IPS-18c (cell line): ENCODE results near the gene SFMBT2.
"Not testable (repeated sequence)": the region's sequence is repeated elsewhere in the genome, so short reads cannot be mapped to it uniquely, and the experiment has no call there.

Experiments
- H3K4me3 ChIP-seq: 2 replicates; pipeline ENCODE4 v1.7.0; 2013; ENCODE audit warnings: low read depth, mild to moderate bottlenecking, low read length, moderate library complexity; ENCODE audit not compliant: insufficient read depth
- H3K9me3 ChIP-seq: one replicate; pipeline ENCODE4 v1.6.1; 2013; ENCODE audit warnings: mild to moderate bottlenecking, low read length, moderate library complexity; ENCODE audit not compliant: control insufficient read depth, insufficient read depth

Gene SFMBT2

DNA sequence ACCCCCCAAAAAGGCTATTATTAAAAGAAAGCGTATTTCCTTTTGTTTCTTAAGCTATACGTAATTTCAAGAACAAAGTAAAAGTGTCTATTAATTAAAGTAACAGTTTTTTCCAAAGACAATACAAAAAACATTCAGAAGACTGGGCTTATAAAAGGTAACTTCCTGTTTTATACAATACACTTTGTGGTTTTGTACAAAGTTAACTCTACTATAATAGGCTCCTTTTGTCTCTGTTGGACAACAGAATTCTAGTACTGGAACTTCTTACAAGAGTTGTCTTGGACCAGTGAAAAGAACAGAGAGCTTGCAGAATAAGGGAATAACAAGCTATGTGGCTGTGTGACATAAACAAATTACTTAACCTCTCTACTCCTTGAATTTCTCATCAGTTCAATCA is 21.5 kb downstream of the SFMBT2 start:
- Histone ChIP-seq H3K9me3 (no peaks in the 10 kb centered on the region), H3K4me3 (no peak overlapping the region)

DNA sequence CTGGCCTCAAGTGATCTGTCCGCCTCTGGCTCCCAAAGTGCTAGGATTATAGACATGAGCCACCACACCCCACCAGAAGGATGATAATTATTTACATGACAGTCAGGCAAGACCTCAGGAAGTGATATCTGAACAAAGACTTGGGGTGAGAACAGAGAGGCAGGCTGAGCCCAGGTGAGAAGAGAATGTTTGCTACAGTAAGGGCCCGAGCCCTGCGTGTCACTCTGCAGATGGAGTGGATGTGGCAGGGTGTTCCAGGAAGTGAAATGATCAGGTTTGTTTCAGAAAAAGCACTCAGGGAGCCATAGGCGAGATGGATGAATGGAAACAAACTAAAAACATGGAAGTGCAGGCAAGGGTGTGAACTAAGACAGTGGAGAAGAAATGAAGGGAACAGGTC is 22.2 kb downstream of the SFMBT2 start:
- no peak overlapping the region for H3K4me3 ChIP-seq

DNA sequence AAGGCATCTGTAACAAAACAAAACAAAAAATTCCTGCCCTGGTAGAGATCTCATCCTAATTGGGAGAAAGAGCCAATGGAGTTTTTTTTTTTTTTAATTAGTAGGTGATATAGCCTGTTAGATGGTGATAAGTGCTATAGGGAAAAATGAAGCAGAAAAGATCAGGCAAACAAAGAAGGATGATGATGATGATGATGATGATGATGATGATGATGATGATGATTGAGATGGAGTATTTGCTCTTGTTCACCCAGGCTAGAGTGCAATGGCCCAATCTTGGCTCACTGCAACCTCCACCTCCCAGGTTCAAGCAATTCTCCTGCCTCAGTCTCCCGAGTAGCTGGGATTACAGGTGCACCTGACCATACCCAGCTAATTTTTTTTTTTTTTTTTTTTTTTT is 22.7 kb downstream of the SFMBT2 start:
- not testable (repeated sequence) for H3K9me3 ChIP-seq, H3K4me3 ChIP-seq

More for the DNA sequence above, 22.2 kb downstream of the SFMBT2 start:
- H3K9me3 ChIP-seq: no peaks in the 10 kb centered on the region

- no peak overlapping the region for H3K4me3 ChIP-seq
- H3K9me3 ChIP-seq: no peaks in the 10 kb centered on the region
Measured at GRCh38 chr10:7385114-7385513, 25.7 kb downstream of the SFMBT2 start.

- Histone ChIP-seq H3K9me3 (no peaks in the 10 kb centered on the region), H3K4me3 (no peak overlapping the region)
Measured at GRCh38 chr10:7383442-7383841, 27.4 kb downstream of the SFMBT2 start.

DNA sequence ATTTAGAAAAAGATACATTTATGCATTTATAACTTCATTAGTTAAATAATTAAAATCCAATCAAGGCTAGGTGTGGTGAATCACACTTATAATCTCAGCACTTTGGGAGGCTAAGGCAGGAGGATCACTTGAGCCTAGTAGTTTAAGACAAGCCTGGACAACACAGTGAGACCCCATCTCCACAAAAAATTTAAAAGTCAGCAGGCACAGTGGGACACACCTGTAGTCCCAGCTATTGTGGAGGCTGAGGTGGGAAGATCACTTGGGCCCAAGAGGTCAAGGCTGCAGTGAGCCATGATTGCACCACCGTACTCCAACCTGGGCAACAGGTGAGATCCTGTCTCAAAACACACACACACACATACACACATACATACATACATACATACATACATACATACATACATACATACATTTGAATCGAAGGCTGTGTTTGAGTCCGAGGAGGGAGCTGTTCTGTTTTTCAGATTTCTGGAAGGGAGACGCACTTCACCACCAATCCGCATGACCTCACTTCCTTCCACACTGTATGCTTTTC is 30.1 kb downstream of the SFMBT2 start:
- no peak overlapping the region for H3K4me3 ChIP-seq
- H3K9me3 ChIP-seq: no peaks in the 10 kb centered on the region

DNA sequence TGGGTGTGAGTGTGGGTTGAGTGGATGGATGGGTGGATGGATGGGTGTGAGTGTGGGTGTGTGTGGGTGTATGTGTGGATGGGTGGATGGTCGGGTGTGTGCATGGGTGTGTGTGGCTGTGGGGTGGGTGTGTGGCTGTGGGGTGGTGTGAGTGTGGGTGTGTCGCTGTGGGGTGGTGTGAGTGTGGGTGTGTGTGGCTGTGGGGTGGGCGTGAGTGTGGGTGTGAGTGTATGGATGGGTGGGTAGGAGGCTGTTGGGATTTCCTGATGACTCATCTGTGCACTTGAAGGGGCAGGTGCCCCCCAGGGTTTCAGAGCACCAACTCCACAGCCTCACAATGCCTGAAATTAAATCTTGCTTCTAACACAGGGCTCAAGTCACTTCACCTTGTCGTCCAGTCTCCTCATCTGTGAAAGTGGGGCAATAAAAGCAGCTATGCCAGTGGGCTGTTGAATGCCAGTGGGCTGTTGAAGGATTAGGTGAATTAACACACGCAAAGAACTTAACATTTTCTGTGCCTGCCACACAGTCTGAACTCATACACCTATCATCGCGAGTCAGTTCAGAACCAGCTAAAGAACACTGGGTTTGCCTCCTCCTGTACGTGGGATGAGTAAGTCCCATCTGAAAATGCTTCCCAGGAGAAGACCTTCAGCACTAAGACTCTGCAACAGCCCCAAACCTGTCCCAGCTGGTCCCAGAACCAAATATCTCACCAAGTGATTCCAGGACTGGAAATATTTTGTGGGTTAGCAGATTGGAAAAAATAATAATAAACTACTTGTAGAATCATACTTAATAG is 32.0 kb downstream of the SFMBT2 start:
- Histone ChIP-seq H3K4me3 (no peak overlapping the region), H3K9me3 (no peaks in the 10 kb centered on the region)

DNA sequence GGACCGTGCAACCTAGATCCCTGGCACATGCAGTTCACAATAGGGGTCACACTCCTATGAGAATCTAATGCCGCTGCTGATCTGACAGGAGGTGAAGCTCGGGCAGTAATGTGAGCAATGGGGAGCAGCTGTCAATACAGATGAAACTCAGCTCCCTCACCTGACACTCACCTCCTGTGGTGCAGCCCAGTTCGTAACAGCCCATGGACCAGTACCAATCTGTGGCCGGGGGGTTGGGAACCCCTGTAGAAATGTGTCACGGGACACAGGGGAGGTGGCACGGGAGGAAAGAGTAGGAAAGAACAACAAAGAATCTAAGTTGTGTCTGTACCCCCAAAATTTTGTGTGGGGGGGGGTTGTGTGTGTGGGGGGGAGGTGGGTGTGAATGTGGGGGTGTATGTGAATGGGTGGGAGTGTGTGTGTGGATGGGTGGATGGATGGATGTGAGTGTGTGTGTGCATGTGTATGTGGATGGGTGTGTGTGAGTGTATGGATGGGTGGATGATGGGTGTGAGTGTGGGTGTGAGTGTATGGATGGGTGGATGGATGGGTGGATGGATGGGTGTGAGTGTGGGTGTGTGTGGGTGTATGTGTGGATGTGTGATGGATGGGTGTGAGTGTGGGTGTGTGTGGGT is 33.1 kb downstream of the SFMBT2 start:
- Histone ChIP-seq H3K9me3 (no peaks in the 10 kb centered on the region), H3K4me3 (no peak overlapping the region)

- no peaks in the 10 kb centered on the region for H3K9me3 ChIP-seq
- H3K4me3 ChIP-seq: no peak overlapping the region
Measured at GRCh38 chr10:7374795-7375194, 36.0 kb downstream of the SFMBT2 start.

GRCh38 chr10:7373039-7373438 is 37.8 kb downstream of the SFMBT2 start:
- Histone ChIP-seq H3K9me3 (no peaks in the 10 kb centered on the region), H3K4me3 (no peak overlapping the region)

DNA sequence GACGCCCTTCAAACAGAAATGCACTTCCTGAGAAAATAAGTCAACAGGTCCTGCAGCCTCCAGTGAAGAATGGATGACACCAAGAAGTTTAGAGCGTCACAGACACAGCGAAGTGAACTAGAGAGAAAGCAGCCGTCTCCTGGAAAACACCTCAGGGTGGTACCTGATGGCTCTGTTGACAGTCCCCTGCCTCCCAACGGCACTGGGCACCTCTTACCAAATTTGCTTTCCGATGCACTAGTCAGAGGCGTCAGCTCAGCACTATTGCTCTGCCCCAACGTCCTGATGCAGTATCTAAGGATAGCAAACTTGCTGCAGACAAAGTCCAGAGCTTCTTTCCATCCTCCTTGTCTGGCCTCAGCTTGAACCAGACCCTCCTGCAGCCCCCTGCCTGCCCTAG is 38.3 kb downstream of the SFMBT2 start:
- Histone ChIP-seq H3K9me3 (no peaks in the 10 kb centered on the region), H3K4me3 (no peak overlapping the region)

- no peak overlapping the region for H3K4me3 ChIP-seq
- H3K9me3 ChIP-seq: no peaks in the 10 kb centered on the region
Measured at GRCh38 chr10:7370511-7370910, 40.3 kb downstream of the SFMBT2 start.

DNA sequence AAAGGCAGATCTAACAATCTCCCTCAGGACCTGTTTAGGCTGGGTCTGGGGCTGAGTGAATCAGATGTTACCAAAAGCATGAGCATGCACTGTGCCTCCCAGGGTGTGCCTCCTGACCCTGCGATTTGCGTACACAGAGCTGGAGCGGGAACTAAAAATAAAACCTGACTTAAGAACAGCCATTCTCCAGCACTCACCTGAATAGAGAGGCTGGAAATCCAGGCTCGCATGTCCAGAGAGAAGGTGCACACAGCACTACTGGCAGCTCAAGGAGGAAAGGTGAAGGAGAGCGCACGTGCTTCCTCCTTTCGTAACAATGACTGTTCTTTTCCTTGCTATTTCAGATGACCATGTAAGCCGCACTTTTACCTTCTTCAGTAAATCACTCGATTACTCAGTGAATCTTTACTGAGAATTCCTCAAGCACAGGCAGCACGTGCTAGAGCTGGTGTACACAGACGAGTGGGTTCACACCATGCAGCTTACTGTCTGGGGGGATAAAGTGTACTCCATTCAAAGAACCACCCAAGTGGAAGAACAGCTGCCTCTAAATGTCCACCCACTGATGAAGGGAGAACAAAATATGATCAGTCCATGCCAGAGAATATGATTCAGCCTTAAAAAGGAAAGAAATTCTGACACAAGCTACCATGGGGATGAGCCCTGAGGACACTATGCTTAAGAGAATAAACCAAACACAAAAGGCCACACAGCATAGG is 45.6 kb downstream of the SFMBT2 start:
- no peaks in the 10 kb centered on the region for H3K9me3 ChIP-seq
- H3K4me3 ChIP-seq: no peak overlapping the region

DNA sequence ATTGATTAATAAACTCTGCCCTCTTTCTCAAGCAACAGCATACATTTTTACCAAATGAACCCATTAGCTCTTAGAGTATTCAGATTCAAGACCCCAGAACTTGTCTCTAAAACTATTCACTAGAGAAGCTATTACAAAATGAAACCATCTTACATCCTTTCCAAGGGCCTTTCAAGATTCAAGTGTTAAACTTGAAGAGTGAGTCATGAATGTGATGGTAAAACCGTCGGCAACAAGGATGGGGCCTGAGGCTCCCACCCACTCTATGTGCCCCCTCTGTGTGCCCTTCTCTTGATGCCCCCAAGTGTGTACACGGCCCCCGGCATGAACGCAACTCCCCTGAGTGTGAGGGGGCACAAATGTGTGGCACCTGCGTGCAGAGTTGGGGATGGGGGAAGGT is 46.4 kb downstream of the SFMBT2 start:
- Histone ChIP-seq H3K9me3 (no peaks in the 10 kb centered on the region), H3K4me3 (no peak overlapping the region)

- Histone ChIP-seq H3K4me3 (no peak overlapping the region), H3K9me3 (no peaks in the 10 kb centered on the region)
Measured at GRCh38 chr10:7363700-7364099, 47.1 kb downstream of the SFMBT2 start.

DNA sequence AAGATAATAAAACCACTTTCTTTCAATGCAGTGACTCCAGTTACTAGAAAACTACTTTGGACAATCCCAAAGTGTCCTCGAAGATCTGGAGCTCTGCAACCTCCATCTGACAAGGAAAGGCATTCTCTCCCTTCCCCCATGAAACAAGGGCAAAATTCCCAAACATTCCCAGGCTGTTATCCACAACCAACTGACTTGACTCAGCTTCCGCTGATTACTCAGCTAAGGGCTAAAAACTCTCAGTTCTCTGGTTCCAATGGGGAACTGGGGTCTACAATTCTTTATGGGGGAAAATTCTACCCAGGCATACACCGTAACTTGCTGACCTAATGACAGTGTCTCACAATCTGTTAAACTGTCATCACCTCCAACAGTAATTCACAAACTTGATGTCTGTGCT is 48.4 kb downstream of the SFMBT2 start:
- Histone ChIP-seq H3K9me3 (no peaks in the 10 kb centered on the region), H3K4me3 (no peak overlapping the region)

- no peak overlapping the region for H3K4me3 ChIP-seq
- no peaks in the 10 kb centered on the region for H3K9me3 ChIP-seq
Measured at GRCh38 chr10:7361316-7361715, 49.5 kb downstream of the SFMBT2 start.

DNA sequence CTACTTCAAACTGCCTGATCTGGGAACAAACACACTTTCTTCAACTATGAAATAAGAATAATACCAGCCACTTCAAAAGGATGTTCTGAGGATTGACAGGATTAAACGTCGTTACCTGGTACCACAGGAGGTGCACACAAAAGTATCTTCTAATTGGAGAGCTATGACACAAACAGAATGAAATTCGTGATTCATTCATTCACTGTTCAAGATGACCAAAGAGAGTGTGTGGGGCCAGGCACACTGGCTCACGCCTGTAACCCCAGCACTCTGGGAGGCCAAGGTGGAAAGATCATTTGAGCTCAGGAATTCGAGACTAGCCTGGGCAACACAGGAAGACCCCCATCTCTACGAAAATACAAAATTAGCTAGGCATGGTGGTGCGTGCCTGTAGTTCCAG is 50.9 kb downstream of the SFMBT2 start:
- no peaks in the 10 kb centered on the region for H3K9me3 ChIP-seq
- no peak overlapping the region for H3K4me3 ChIP-seq
